ENCODE measurements around the gene FHOD3. TPM values are rescaled to one million over a fixed set of nuclear protein-coding genes. Genes with fewer than 3 reads are reported as not detected.

Gene FHOD3
- total RNA-seq, 1 experiment from 2014 or later = 18.1 TPM

DNA sequence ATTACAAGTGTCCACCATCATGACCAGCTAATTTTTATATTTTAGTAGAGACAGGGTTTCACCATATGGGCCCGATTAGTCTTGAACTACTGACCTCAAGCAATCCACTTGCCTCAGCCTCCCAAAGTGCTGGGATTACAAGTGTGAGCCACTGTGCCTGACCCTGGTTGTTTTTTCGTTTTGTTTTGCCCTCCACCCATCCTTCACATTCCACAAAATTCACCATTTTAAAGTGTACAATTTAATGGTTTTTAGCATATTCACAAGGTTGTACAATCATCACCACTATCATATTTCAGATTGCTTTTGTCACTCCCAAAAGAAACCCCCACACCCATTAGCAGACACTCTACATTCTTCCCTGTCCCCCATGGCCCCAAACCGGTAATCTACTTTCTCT is 316.3 kb downstream of the FHOD3 start:
- DNase-seq = no peak
- H3K79me2 ChIP-seq (ENCODE audit: low read length) = no peaks in the 10 kb centered on the region
- no peaks in the 10 kb centered on the region for H3F3A ChIP-seq (ENCODE audit: low read length, unreplicated experiment)
- ChIA-PET POLR2A (ENCODE audit: unreplicated experiment) (no interaction called here), CTCF (no interaction called here)
- H3K9me3 ChIP-seq (ENCODE audit: low read length) = no peaks in the 10 kb centered on the region
- no peaks in the 10 kb centered on the region for H3K4me1 ChIP-seq (ENCODE audit: insufficient read depth, low read length)
- no TSS peak for BruUV-seq (replicated peaks)
- no peak overlapping the region for H3K27ac ChIP-seq (ENCODE audit: low read length)
- TF ChIP-seq EZH2phosphoT487 (IDR thresholded peaks at IDR 0.05; ENCODE audit: borderline replicate concordance, low read length) (no peak), EZH2 (IDR thresholded peaks at IDR 0.05; ENCODE audit: low read length, unreplicated experiment) (no peak)
- TF ChIP-seq, protein P1, sequence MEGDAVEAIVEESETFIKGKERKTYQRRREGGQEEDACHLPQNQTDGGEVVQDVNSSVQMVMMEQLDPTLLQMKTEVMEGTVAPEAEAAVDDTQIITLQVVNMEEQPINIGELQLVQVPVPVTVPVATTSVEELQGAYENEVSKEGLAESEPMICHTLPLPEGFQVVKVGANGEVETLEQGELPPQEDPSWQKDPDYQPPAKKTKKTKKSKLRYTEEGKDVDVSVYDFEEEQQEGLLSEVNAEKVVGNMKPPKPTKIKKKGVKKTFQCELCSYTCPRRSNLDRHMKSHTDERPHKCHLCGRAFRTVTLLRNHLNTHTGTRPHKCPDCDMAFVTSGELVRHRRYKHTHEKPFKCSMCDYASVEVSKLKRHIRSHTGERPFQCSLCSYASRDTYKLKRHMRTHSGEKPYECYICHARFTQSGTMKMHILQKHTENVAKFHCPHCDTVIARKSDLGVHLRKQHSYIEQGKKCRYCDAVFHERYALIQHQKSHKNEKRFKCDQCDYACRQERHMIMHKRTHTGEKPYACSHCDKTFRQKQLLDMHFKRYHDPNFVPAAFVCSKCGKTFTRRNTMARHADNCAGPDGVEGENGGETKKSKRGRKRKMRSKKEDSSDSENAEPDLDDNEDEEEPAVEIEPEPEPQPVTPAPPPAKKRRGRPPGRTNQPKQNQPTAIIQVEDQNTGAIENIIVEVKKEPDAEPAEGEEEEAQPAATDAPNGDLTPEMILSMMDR (conservative IDR thresholded peaks at IDR 0.05; ENCODE audit: low read depth, low read length) = no peak
- H3K9ac ChIP-seq (ENCODE audit: low read length) = no peak overlapping the region
- H3K36me3 ChIP-seq (ENCODE audit: low read depth, low read length) = no peaks in the 10 kb centered on the region
- no peaks in the 10 kb centered on the region for H3K9me2 ChIP-seq (replicated peaks; ENCODE audit: low read length)
- H3K4me3 ChIP-seq (ENCODE audit: low read length) = no peak overlapping the region
- H2AFZ ChIP-seq (ENCODE audit: low read length) = no peak overlapping the region
- H3K4me2 ChIP-seq (ENCODE audit: low read length) = no peak overlapping the region
- no peak for ATAC-seq
- no peaks in the 10 kb centered on the region for H3K27me3 ChIP-seq (ENCODE audit: low read length)
- intact Hi-C loops (cut with micrococcal nuclease) = no loop called here
- H4K20me1 ChIP-seq (ENCODE audit: low read length) = no peaks in the 10 kb centered on the region

DNA sequence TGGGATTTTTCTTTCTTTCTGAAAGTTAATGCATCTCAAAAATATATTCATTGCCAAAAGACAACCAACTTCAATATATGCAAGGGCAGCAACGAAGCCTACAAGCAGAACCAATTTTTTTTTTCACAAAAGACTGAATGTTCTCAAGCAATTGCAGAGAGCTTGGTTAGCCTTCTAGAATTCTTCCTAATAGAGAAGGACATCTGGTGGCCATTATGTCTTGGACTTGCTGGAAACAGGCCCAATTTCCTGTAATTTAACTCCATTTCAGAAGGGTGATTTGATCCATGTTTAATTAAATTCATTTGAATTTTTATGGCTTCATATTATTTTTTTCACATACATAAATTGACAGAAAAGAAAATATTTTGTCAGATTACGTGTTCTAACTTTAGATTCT is 323.3 kb downstream of the FHOD3 start:
- no peak overlapping the region for H3K9ac ChIP-seq (ENCODE audit: low read length)
- no peak overlapping the region for H2AFZ ChIP-seq (ENCODE audit: low read length)
- H3K4me2 ChIP-seq (ENCODE audit: low read length) = no peak overlapping the region
- H3F3A ChIP-seq (ENCODE audit: low read length, unreplicated experiment) = no peaks in the 10 kb centered on the region
- TF ChIP-seq EZH2phosphoT487 (IDR thresholded peaks at IDR 0.05; ENCODE audit: borderline replicate concordance, low read length) = no peak
- TF ChIP-seq, protein P1 (conservative IDR thresholded peaks at IDR 0.05; ENCODE audit: low read depth, low read length) = no peak
- no peak for TF ChIP-seq EZH2 (IDR thresholded peaks at IDR 0.05; ENCODE audit: low read length, unreplicated experiment)
- ChIA-PET CTCF (no interaction called here), POLR2A (ENCODE audit: unreplicated experiment) (no interaction called here)
- no peak overlapping the region for H3K27ac ChIP-seq (ENCODE audit: low read length)
- intact Hi-C loops (cut with micrococcal nuclease) = no loop called here
- no TSS peak for BruUV-seq (replicated peaks)
- no peaks in the 10 kb centered on the region for H3K27me3 ChIP-seq (ENCODE audit: low read length)
- H3K79me2 ChIP-seq (ENCODE audit: low read length) = no peaks in the 10 kb centered on the region
- H3K9me2 ChIP-seq (replicated peaks; ENCODE audit: low read length) = no peaks in the 10 kb centered on the region
- no peaks in the 10 kb centered on the region for H3K4me1 ChIP-seq (ENCODE audit: insufficient read depth, low read length)
- no peak overlapping the region for H3K4me3 ChIP-seq (ENCODE audit: low read length)
- no peaks in the 10 kb centered on the region for H3K36me3 ChIP-seq (ENCODE audit: low read depth, low read length)
- no peaks in the 10 kb centered on the region for H4K20me1 ChIP-seq (ENCODE audit: low read length)
- no peak for ATAC-seq
- DNase-seq = no peak
- no peaks in the 10 kb centered on the region for H3K9me3 ChIP-seq (ENCODE audit: low read length)

DNA sequence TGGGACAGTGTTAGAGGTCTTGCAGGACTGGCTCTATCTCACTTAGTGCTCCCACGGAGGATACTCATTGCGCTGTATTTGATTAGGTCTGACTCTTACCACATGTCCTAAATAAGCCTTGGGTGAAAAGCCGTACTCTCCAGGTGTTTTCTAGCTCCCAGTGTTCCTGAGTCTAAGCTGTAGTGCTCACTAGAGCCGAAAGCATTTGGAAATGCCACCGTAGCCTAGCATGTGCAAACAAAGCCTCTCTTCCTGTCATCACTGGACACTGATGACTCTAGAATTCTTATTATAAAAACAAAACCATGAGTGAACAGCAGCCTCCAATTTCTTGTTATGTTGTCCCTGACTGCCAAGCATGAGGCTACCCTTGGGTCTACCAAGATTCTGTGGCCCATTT is 325.1 kb downstream of the FHOD3 start:
- CTCF ChIA-PET = no interaction called here

More for the DNA sequence above, 325.1 kb downstream of the FHOD3 start:
- H3K9me2 ChIP-seq (replicated peaks; ENCODE audit: low read length) = no peaks in the 10 kb centered on the region
- no peak for TF ChIP-seq EZH2 (IDR thresholded peaks at IDR 0.05; ENCODE audit: low read length, unreplicated experiment)
- TF ChIP-seq, protein P1 (conservative IDR thresholded peaks at IDR 0.05; ENCODE audit: low read depth, low read length) = no peak
- no peak for TF ChIP-seq EZH2phosphoT487 (IDR thresholded peaks at IDR 0.05; ENCODE audit: borderline replicate concordance, low read length)
- no peak overlapping the region for H3K9ac ChIP-seq (ENCODE audit: low read length)
- no peaks in the 10 kb centered on the region for H3K9me3 ChIP-seq (ENCODE audit: low read length)
- intact Hi-C loops (cut with micrococcal nuclease) = no loop called here
- POLR2A ChIA-PET (ENCODE audit: unreplicated experiment) = no interaction called here
- no peak for ATAC-seq
- H3K27me3 ChIP-seq (ENCODE audit: low read length) = no peaks in the 10 kb centered on the region
- BruUV-seq (replicated peaks) = no TSS peak
- DNase-seq = no peak
- no peak overlapping the region for H3K4me2 ChIP-seq (ENCODE audit: low read length)
- H3K4me3 ChIP-seq (ENCODE audit: low read length) = no peak overlapping the region
- no peak overlapping the region for H2AFZ ChIP-seq (ENCODE audit: low read length)
- H3F3A ChIP-seq (ENCODE audit: low read length, unreplicated experiment) = no peaks in the 10 kb centered on the region
- no peaks in the 10 kb centered on the region for H3K4me1 ChIP-seq (ENCODE audit: insufficient read depth, low read length)
- no peaks in the 10 kb centered on the region for H4K20me1 ChIP-seq (ENCODE audit: low read length)
- H3K27ac ChIP-seq (ENCODE audit: low read length) = no peak overlapping the region
- no peaks in the 10 kb centered on the region for H3K36me3 ChIP-seq (ENCODE audit: low read depth, low read length)
- H3K79me2 ChIP-seq (ENCODE audit: low read length) = no peaks in the 10 kb centered on the region
